ENCODE measurements around the gene PI4K2A.

- TF ChIP-seq, protein P1, sequence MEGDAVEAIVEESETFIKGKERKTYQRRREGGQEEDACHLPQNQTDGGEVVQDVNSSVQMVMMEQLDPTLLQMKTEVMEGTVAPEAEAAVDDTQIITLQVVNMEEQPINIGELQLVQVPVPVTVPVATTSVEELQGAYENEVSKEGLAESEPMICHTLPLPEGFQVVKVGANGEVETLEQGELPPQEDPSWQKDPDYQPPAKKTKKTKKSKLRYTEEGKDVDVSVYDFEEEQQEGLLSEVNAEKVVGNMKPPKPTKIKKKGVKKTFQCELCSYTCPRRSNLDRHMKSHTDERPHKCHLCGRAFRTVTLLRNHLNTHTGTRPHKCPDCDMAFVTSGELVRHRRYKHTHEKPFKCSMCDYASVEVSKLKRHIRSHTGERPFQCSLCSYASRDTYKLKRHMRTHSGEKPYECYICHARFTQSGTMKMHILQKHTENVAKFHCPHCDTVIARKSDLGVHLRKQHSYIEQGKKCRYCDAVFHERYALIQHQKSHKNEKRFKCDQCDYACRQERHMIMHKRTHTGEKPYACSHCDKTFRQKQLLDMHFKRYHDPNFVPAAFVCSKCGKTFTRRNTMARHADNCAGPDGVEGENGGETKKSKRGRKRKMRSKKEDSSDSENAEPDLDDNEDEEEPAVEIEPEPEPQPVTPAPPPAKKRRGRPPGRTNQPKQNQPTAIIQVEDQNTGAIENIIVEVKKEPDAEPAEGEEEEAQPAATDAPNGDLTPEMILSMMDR (IDR thresholded peaks at IDR 0.05), result peak in 5 of 6 experiments; percentile 24 to 72 (median 65)
- no peak for TF ChIP-seq POLR2A (IDR thresholded peaks at IDR 0.05)
Measured at GRCh38 chr10:97708976-97709946, 68.8 kb downstream of the PI4K2A start.
